ENCODE measurements around the gene PRDM9. TPM values are rescaled to one million over a fixed set of nuclear protein-coding genes. Genes with fewer than 3 reads are reported as not detected.
"Not testable (repeated sequence)": the region's sequence is repeated elsewhere in the genome, so short reads cannot be mapped to it uniquely, and the experiment has no call there.

The PRDM9 gene
- total RNA-seq, 1 donor: under 0.01 TPM

GRCh38 chr5:23526616-23527015 is 19.2 kb downstream of the PRDM9 start:
- not testable (repeated sequence) for DNase-seq (ENCODE audit: low read depth in 2 of 3, low spot score in 2 of 3)

- DNase-seq (ENCODE audit: low read depth in 2 of 3, low spot score in 2 of 3): not testable (repeated sequence)
Measured at GRCh38 chr5:23527216-23527920, 20.0 kb downstream of the PRDM9 start.

- DNase-seq (ENCODE audit: low read depth in 2 of 3, low spot score in 2 of 3): no peak
Measured at GRCh38 chr5:23528677-23529076, 21.3 kb downstream of the PRDM9 start.

GRCh38 chr5:23530571-23530970 is 23.2 kb downstream of the PRDM9 start:
- DNase-seq (ENCODE audit: low read depth in 2 of 3, low spot score in 2 of 3): no peak

GRCh38 chr5:23571059-23571458 is 63.6 kb downstream of the PRDM9 start:
- DNase-seq (ENCODE audit: low read depth in 2 of 3, low spot score in 2 of 3): no peak

All from hematopoietic multipotent progenitor cell (in vitro differentiated cells).